ENCODE results near the gene PRR5. TPM values are rescaled to one million over a fixed set of nuclear protein-coding genes. Genes with fewer than 3 reads are reported as not detected.
"Not testable (repeated sequence)": the region's sequence is repeated elsewhere in the genome, so short reads cannot be mapped to it uniquely, and the experiment has no call there.

Gene PRR5
- total RNA-seq, 1 experiment from 2014 or later: 41.6 TPM

- Histone ChIP-seq H3K4me1 (no peaks in the 10 kb centered on the region; the same call in 1 of the 2 replicates), H3K9me3 (replicated peaks) (no peaks in the 10 kb centered on the region), H3K4me3 (peak overlapping the region; percentile 55), H3K36me3 (no peaks in the 10 kb centered on the region), H3K27me3 (no peaks in the 10 kb centered on the region), H3K27ac (no peak overlapping the region)
- DNase-seq: no peak
These were observed 33.7 kb upstream of the PRR5 start for GRCh38 chr22:44668190-44668885.

- no peaks in the 10 kb centered on the region for H3K9me3 ChIP-seq (replicated peaks)
- H3K27me3 ChIP-seq: no peaks in the 10 kb centered on the region
- DNase-seq: no peak
- no peaks in the 10 kb centered on the region for H3K36me3 ChIP-seq
- no peak overlapping the region for H3K27ac ChIP-seq
- peak overlapping the region; percentile 55 for H3K4me3 ChIP-seq
- H3K4me1 ChIP-seq: no peaks in the 10 kb centered on the region; the same call in 1 of the 2 replicates
These were observed 33.0 kb upstream of the PRR5 start for GRCh38 chr22:44668886-44669521.

- Histone ChIP-seq H3K27ac (no peak overlapping the region), H3K9me3 (replicated peaks) (no peaks in the 10 kb centered on the region), H3K27me3 (no peaks in the 10 kb centered on the region), H3K36me3 (no peaks in the 10 kb centered on the region), H3K4me3 (no peak overlapping the region; the same call in 1 of the 2 replicates), H3K4me1 (no peaks in the 10 kb centered on the region)
- peak in 1 of 2 experiments; percentile 54 for DNase-seq
These were observed 32.4 kb upstream of the PRR5 start for GRCh38 chr22:44669561-44669976.

GRCh38 chr22:44670220-44670988 lies 31.6 kb upstream of the PRR5 start:
- Histone ChIP-seq H3K9me3 (replicated peaks) (no peaks in the 10 kb centered on the region), H3K36me3 (no peaks in the 10 kb centered on the region), H3K4me1 (no peaks in the 10 kb centered on the region), H3K27ac (no peak overlapping the region), H3K27me3 (no peaks in the 10 kb centered on the region), H3K4me3 (no peak overlapping the region)
- no peak for DNase-seq

- Histone ChIP-seq H3K27ac (no peak overlapping the region), H3K36me3 (no peaks in the 10 kb centered on the region), H3K9me3 (replicated peaks) (no peaks in the 10 kb centered on the region), H3K4me1 (no peaks in the 10 kb centered on the region), H3K4me3 (no peak overlapping the region), H3K27me3 (no peaks in the 10 kb centered on the region)
- DNase-seq: no peak
These were observed 30.3 kb upstream of the PRR5 start for GRCh38 chr22:44671742-44672141.

GRCh38 chr22:44672632-44673031 lies 29.4 kb upstream of the PRR5 start:
- H3K27ac ChIP-seq: no peak overlapping the region
- DNase-seq: no peak
- H3K4me1 ChIP-seq: no peaks in the 10 kb centered on the region
- H3K4me3 ChIP-seq: no peak overlapping the region
- H3K27me3 ChIP-seq: no peaks in the 10 kb centered on the region; the same call in 1 of the 2 replicates
- no peaks in the 10 kb centered on the region for H3K36me3 ChIP-seq
- H3K9me3 ChIP-seq (replicated peaks): no peaks in the 10 kb centered on the region

GRCh38 chr22:44673406-44673805 lies 28.6 kb upstream of the PRR5 start:
- Histone ChIP-seq H3K4me3 (no peak overlapping the region), H3K36me3 (no peaks in the 10 kb centered on the region), H3K27ac (no peak overlapping the region), H3K27me3 (no peaks in the 10 kb centered on the region; the same call in 1 of the 2 replicates), H3K9me3 (replicated peaks) (no peaks in the 10 kb centered on the region), H3K4me1 (no peaks in the 10 kb centered on the region)
- no peak for DNase-seq

GRCh38 chr22:44676066-44676440 lies 26.0 kb upstream of the PRR5 start:
- H3K4me3 ChIP-seq; H3K27ac ChIP-seq; H3K27me3 ChIP-seq; H3K36me3 ChIP-seq; H3K4me1 ChIP-seq; DNase-seq; H3K9me3 ChIP-seq (replicated peaks): not testable (repeated sequence)

- no peaks in the 10 kb centered on the region; the same call in 1 of the 2 replicates for H3K27me3 ChIP-seq
- no peaks in the 10 kb centered on the region for H3K4me1 ChIP-seq
- peak overlapping the region; percentile 32 for H3K27ac ChIP-seq
- DNase-seq: peak; percentile 62 to 63
- H3K9me3 ChIP-seq (replicated peaks): no peaks in the 10 kb centered on the region
- no peaks in the 10 kb centered on the region for H3K36me3 ChIP-seq
- peak overlapping the region; percentile 55 for H3K4me3 ChIP-seq
These were observed 25.3 kb upstream of the PRR5 start for GRCh38 chr22:44676441-44677352.

- H3K4me3 ChIP-seq: peak overlapping the region; percentile 55
- no peaks in the 10 kb centered on the region for H3K36me3 ChIP-seq
- H3K27ac ChIP-seq: peak overlapping the region; percentile 32
- no peaks in the 10 kb centered on the region; the same call in 1 of the 2 replicates for H3K27me3 ChIP-seq
- no peaks in the 10 kb centered on the region for H3K9me3 ChIP-seq (replicated peaks)
- H3K4me1 ChIP-seq: no peaks in the 10 kb centered on the region
- no peak for DNase-seq
These were observed 24.6 kb upstream of the PRR5 start for GRCh38 chr22:44677353-44677840.

- Histone ChIP-seq H3K4me1 (no peaks in the 10 kb centered on the region), H3K4me3 (peak overlapping the region; percentile 55; the same call in 1 of the 2 replicates), H3K27me3 (no peaks in the 10 kb centered on the region; the same call in 1 of the 2 replicates), H3K27ac (no peak overlapping the region), H3K36me3 (no peaks in the 10 kb centered on the region), H3K9me3 (replicated peaks) (no peaks in the 10 kb centered on the region)
- no peak for DNase-seq
These were observed 24.0 kb upstream of the PRR5 start for GRCh38 chr22:44677871-44678555.

GRCh38 chr22:44678556-44679305 lies 23.3 kb upstream of the PRR5 start:
- H3K4me3 ChIP-seq: no peak overlapping the region
- no peak overlapping the region for H3K27ac ChIP-seq
- no peaks in the 10 kb centered on the region for H3K4me1 ChIP-seq
- DNase-seq: no peak
- no peaks in the 10 kb centered on the region; the same call in 1 of the 2 replicates for H3K27me3 ChIP-seq
- H3K9me3 ChIP-seq (replicated peaks): no peaks in the 10 kb centered on the region
- no peaks in the 10 kb centered on the region for H3K36me3 ChIP-seq

GRCh38 chr22:44679306-44679647 lies 22.7 kb upstream of the PRR5 start:
- H3K9me3 ChIP-seq (replicated peaks); H3K4me3 ChIP-seq; H3K27ac ChIP-seq; H3K4me1 ChIP-seq; DNase-seq; H3K27me3 ChIP-seq; H3K36me3 ChIP-seq: not testable (repeated sequence)

Data from SJCRH30 (cell line).